Naive B cell (primary cell): Measurements from ENCODE around the gene CTU1. TPM values are rescaled to one million over a fixed set of nuclear protein-coding genes. Genes with fewer than 3 reads are reported as not detected.

Source experiments
- ATAC-seq, 2 donors: fragments of 150-1000 bp; cut with Tn5 transposase; 2 replicates each; pipeline ENCODE4 v1.10.0; 2021; ENCODE audit warnings: low read depth in 2 of 2, mild to moderate bottlenecking in 2 of 2, moderate library complexity in 2 of 2
- DNase-seq: peaks from one replicate; pipeline ENCODE4 v3.0.0; 2022
- H3K27ac Mint-ChIP-seq, 6 donors: one replicate each; pipeline ENCODE4 v1.8.0; 2020 to 2022; ENCODE audit warnings: mild to moderate bottlenecking in 6 of 6, mixed read lengths in 6 of 6, moderate library complexity in 5 of 6, inconsistent platforms in 2 of 6
- H3K27me3 Mint-ChIP-seq, 3 donors: one replicate each; pipeline ENCODE4 v1.8.0; 2021 to 2022; ENCODE audit warnings: mixed read lengths in 3 of 3, mild to moderate bottlenecking in 1 of 3
- H3K36me3 Mint-ChIP-seq, 2 donors: one replicate each; pipeline ENCODE4 v1.8.0; 2020 to 2022; ENCODE audit warnings: mixed read lengths in 2 of 2, inconsistent platforms in 1 of 2, mild to moderate bottlenecking in 1 of 2
- H3K4me1 Mint-ChIP-seq, 3 donors: one replicate each; pipeline ENCODE4 v1.8.0; 2020 to 2022; ENCODE audit warnings: mixed read lengths in 3 of 3, inconsistent platforms in 1 of 3, mild to moderate bottlenecking in 1 of 3, moderate library complexity in 1 of 3
- H3K4me3 Mint-ChIP-seq, 8 donors: one replicate each; pipeline ENCODE4 v1.8.0; 2020 to 2022; ENCODE audit warnings: mild to moderate bottlenecking in 8 of 8, mixed read lengths in 8 of 8, moderate library complexity in 8 of 8, inconsistent platforms in 2 of 8
- H3K9me3 Mint-ChIP-seq, 7 donors: one replicate each; pipeline ENCODE4 v1.8.0; 2020 to 2022; ENCODE audit warnings: mixed read lengths in 7 of 7, mild to moderate bottlenecking in 5 of 7, inconsistent platforms in 2 of 7, moderate library complexity in 1 of 7
- polyA plus RNA-seq, 6 donors: library from polyadenylated mRNA; unstranded; fragments of 300-500 nt; fragmentation: Illumina TruSeq; gene quantifications; one replicate each; pipeline ENCODE4 v1.2.3, GENCODE V29; 2021; ENCODE audit warnings: low read depth in 6 of 6

The CTU1 gene
- polyA plus RNA-seq, 6 donors from 2014 or later: 1.8 to 5.6 (median 4.2) TPM

- no peak overlapping the region for H3K4me3 Mint-ChIP-seq
- DNase-seq (no peak), ATAC-seq (no peak)
- H3K4me1 Mint-ChIP-seq: peaks cover 0 to 4% (median 2%) of the 10 kb centered on the region in 3 donors
- H3K27me3 Mint-ChIP-seq: peaks cover 31 to 51% (median 44%) of the 10 kb centered on the region in 3 donors
- H3K36me3 Mint-ChIP-seq: peaks cover 0 to 21% of the 10 kb centered on the region in 2 donors
- H3K9me3 Mint-ChIP-seq: peaks cover 2 to 14% (median 9%) of the 10 kb centered on the region in 7 donors
- no peak overlapping the region for H3K27ac Mint-ChIP-seq
Measured at GRCh38 chr19:51060973-51061372, 47.2 kb downstream of the CTU1 start.

GRCh38 chr19:51060336-51060735 lies 47.9 kb downstream of the CTU1 start:
- H3K4me1 Mint-ChIP-seq: peaks cover 0 to 2% (median 1%) of the 10 kb centered on the region in 3 donors
- no peak for DNase-seq
- H3K9me3 Mint-ChIP-seq: peaks cover 2 to 14% (median 8%) of the 10 kb centered on the region in 7 donors
- H3K27me3 Mint-ChIP-seq: peaks cover 29 to 58% (median 49%) of the 10 kb centered on the region in 3 donors
- H3K36me3 Mint-ChIP-seq: peaks cover 0 to 14% of the 10 kb centered on the region in 2 donors
- H3K27ac Mint-ChIP-seq: no peak overlapping the region
- no peak for ATAC-seq
- no peak overlapping the region for H3K4me3 Mint-ChIP-seq

- Mint-ChIP-seq H3K27me3 (peaks cover 29 to 63% (median 53%) of the 10 kb centered on the region in 3 donors), H3K4me1 (no peaks in the 10 kb centered on the region), H3K4me3 (no peak overlapping the region), H3K36me3 (peaks cover 0 to 13% of the 10 kb centered on the region in 2 donors), H3K9me3 (peaks cover 2 to 14% (median 8%) of the 10 kb centered on the region in 7 donors), H3K27ac (no peak overlapping the region)
- DNase-seq (no peak), ATAC-seq (no peak)
Measured at GRCh38 chr19:51059715-51060114, 48.5 kb downstream of the CTU1 start.

GRCh38 chr19:51055866-51056265 lies 52.3 kb downstream of the CTU1 start:
- peaks cover 24 to 64% (median 50%) of the 10 kb centered on the region in 3 donors for H3K27me3 Mint-ChIP-seq
- no peak overlapping the region for H3K4me3 Mint-ChIP-seq
- H3K4me1 Mint-ChIP-seq: no peaks in the 10 kb centered on the region
- H3K9me3 Mint-ChIP-seq: peaks cover 0 to 6% (median 3%) of the 10 kb centered on the region in 7 donors
- DNase-seq: no peak
- H3K36me3 Mint-ChIP-seq: peaks cover 0 to 4% of the 10 kb centered on the region in 2 donors
- no peak overlapping the region for H3K27ac Mint-ChIP-seq
- no peak for ATAC-seq

Other genes starting within 250 kb of the CTU1 start
- gene KLK2, start 235.0 kb downstream of the CTU1 start, polyA plus RNA-seq: under 1 TPM in 2 of 6 donors, not detected in 4; 0.36 to 0.47 TPM
- gene KLK4, start 197.0 kb downstream of the CTU1 start, polyA plus RNA-seq: under 1 TPM in 1 of 6 donors, not detected in 5; 0.56 TPM
- not detected for gene KLK5, start 155.4 kb downstream of the CTU1 start, polyA plus RNA-seq
- not detected for gene KLK6, start 138.8 kb downstream of the CTU1 start, polyA plus RNA-seq
- not detected for gene KLK7, start 124.5 kb downstream of the CTU1 start, polyA plus RNA-seq
- not detected for gene KLK8, start 106.8 kb downstream of the CTU1 start, polyA plus RNA-seq
- not detected for gene KLK10, start 88.7 kb downstream of the CTU1 start, polyA plus RNA-seq
- gene KLK11, start 81.8 kb downstream of the CTU1 start, polyA plus RNA-seq: not detected
- gene KLK12, start 73.4 kb downstream of the CTU1 start, polyA plus RNA-seq: not detected
- not detected for gene KLK13, start 43.3 kb downstream of the CTU1 start, polyA plus RNA-seq
- under 1 TPM in 1 of 6 donors, not detected in 5; 0.49 TPM for gene KLK14, start 25.5 kb downstream of the CTU1 start, polyA plus RNA-seq
- 1 to 10 TPM in 1 of 6 donors, under 1 TPM in 1, not detected in 4; 0.25 to 1.3 TPM for gene SIGLEC9, start 16.5 kb upstream of the CTU1 start, polyA plus RNA-seq
- under 1 TPM in 3 of 6 donors, not detected in 3; 0.22 to 0.32 (median 0.23) TPM for gene SIGLEC7, start 33.9 kb upstream of the CTU1 start, polyA plus RNA-seq
- gene CD33, start 116.7 kb upstream of the CTU1 start, polyA plus RNA-seq: 1 to 10 TPM in 1 of 6 donors, under 1 TPM in 3, not detected in 2; 0.60 to 3.6 (median 0.85) TPM
- gene SIGLECL1, start 142.7 kb upstream of the CTU1 start, polyA plus RNA-seq: not detected
- gene IGLON5, start 203.2 kb upstream of the CTU1 start, polyA plus RNA-seq: not detected
- 1 to 10 TPM in 2 of 6 donors, under 1 TPM in 3, not detected in 1; 0.40 to 1.3 (median 0.84) TPM for gene VSIG10L, start 233.7 kb upstream of the CTU1 start, polyA plus RNA-seq